ENCODE measurements around the gene TBXA2R.
"Not testable (repeated sequence)": the region's sequence is repeated elsewhere in the genome, so short reads cannot be mapped to it uniquely, and the experiment has no call there.

The TBXA2R gene

GRCh38 chr19:3605361-3605760 is 1.3 kb downstream of the TBXA2R start:
- no peak for DNase-seq (ENCODE audit: low spot score)

- no peak for DNase-seq (ENCODE audit: low spot score)
These were observed 1.7 kb downstream of the TBXA2R start for GRCh38 chr19:3604987-3605343.

- DNase-seq (ENCODE audit: low spot score): no peak
These were observed 2.3 kb downstream of the TBXA2R start for GRCh38 chr19:3604227-3604986.

- no peak for DNase-seq (ENCODE audit: low spot score)
These were observed 3.4 kb downstream of the TBXA2R start for GRCh38 chr19:3603121-3603811.

GRCh38 chr19:3601021-3601420 is 5.7 kb downstream of the TBXA2R start:
- no peak for DNase-seq (ENCODE audit: low spot score)

GRCh38 chr19:3599776-3600187 is 6.9 kb downstream of the TBXA2R start:
- no peak for DNase-seq (ENCODE audit: low spot score)

DNA sequence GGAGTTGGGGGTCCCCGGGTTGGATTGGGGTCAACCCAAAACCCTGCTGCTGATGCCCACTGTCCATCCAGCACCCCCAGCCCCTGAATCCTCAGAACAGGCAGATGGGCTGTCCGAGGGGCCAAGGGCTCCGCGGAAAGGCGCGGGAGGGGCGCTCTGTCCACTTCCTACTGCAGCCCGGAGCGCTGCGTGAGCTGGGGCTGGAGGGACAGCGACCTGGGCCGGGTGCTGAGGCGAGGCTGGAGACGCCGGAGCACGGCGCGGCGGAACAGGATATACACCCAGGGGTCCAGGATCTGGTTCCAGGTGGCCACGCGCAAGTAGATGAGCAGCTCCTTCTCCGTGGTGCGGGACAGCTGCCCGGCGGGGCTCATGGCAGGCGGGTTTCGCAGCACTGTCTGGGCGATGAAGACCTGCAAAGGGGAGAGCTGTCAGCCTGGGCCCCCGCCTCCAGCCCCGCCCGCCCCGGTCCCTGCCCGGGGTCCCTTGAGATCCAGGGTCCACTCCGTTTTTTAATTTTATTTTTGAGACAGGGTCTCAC is 11.1 kb downstream of the TBXA2R start:
- no peak for DNase-seq (ENCODE audit: low spot score)

GRCh38 chr19:3593156-3593555 is 13.5 kb downstream of the TBXA2R start:
- DNase-seq (ENCODE audit: low spot score): no peak

DNA sequence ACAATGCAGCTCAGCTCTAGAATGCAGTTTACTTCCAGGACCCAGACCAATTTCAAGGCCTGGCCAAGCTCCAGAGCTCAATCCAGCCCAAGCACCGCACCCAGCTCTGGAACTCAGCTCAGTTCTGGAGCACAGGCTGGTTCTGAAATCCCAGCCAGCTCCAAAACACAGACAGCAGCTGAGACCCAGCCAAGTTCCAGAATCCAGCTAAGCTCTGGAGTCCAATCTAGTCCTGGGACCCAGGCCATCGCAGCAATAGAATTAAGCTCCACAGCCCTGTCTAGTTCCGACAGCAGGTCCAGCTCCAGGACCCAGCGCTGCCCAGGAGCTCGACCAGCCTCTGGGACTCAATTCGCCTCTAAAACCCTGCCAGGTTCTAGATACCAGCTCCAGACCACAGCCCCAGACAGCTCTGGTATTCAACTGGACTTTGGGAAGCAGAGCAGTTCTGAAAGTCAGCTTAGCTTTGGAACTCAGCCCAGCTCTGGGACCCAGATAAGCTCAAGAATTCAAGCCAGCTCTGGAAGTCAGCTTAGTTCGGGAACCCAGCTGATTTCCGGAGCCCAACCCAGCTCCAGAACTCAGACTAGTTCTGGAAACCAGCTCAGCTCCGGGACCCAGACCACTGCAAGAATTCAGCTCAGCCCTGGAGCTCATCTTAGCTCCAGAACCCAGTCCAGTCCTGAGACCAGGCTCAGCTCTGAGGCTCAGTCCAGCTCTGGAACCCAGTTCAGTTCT is 14.6 kb downstream of the TBXA2R start:
- no peak for DNase-seq (ENCODE audit: low spot score)

GRCh38 chr19:3590991-3591659 is 15.6 kb downstream of the TBXA2R start:
- DNase-seq (ENCODE audit: low spot score): no peak

DNA sequence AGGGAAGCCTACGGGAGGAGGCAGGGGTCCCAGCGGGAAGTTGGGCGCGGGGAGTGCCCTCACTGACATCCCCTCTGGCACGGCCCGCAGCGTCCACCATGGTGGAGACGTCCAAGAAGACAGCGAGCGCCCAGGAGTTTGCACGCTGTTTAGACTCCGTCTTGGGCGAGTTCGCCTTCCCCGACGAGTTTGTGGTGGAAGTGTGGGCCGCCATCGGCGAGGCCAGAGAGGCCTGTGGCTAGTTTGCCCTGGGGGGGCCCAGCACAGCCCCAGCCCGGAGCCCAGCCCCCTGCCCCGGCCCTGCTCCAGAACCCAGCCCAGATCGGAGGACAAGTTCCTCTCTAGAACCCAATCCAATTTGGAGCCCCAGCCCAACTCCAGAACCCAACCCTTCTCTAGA is 16.7 kb downstream of the TBXA2R start:
- DNase-seq (ENCODE audit: low spot score): no peak

GRCh38 chr19:3589439-3589838 is 17.2 kb downstream of the TBXA2R start:
- no peak for DNase-seq (ENCODE audit: low spot score)

GRCh38 chr19:3586707-3587346 is 19.8 kb downstream of the TBXA2R start:
- no peak for DNase-seq (ENCODE audit: low spot score)

- no peak for DNase-seq (ENCODE audit: low spot score)
These were observed 20.5 kb downstream of the TBXA2R start for GRCh38 chr19:3586127-3586626.

DNA sequence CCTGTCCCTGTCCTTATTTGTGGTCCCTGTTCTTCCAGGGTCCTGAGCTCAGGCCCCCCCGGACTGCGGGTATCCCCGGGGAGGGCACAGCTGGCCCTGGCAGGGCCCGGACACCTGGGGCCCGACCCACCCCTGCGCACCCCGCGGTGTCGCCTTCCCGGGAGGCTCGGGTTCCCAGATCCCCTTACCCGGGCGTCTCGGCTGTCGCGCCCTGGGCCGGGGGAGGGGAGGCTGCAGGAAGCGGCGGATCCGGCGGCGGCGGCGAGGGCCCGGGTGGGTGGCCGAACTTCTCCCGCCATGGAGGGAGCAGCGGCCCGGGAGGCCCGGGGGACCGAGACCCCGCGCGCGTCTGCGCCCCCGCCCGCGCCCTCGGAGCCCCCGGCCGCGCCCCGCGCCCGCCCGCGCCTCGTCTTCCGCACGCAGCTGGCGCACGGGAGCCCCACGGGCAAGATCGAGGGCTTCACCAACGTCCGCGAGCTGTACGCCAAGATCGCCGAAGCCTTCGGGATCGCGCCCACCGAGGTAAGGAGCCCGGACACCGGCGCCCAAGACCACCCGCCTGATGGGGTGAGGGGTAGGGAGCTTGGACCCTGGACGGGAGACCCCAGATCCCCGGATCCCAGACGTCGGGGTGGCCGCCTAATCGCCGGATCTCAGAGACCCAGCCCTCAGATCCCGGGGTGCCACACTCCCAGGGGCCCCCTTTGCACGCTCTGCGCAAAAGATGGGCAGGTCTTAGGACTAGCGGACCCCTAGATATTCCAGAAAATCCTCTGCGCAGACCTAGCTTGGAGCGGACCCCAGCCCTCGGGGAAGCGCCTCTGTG is 21.2 kb downstream of the TBXA2R start, which contains the start of gene GIPC3:
Gene GIPC3 (plus strand): TSS at position 178 of the 826 bp plus-strand sequence. CDS start 120 bp downstream, at position 298.
- DNase-seq (ENCODE audit: low spot score): no peak

GRCh38 chr19:3584036-3584802 is 22.5 kb downstream of the TBXA2R start:
- not testable (repeated sequence) for DNase-seq (ENCODE audit: low spot score)

DNA sequence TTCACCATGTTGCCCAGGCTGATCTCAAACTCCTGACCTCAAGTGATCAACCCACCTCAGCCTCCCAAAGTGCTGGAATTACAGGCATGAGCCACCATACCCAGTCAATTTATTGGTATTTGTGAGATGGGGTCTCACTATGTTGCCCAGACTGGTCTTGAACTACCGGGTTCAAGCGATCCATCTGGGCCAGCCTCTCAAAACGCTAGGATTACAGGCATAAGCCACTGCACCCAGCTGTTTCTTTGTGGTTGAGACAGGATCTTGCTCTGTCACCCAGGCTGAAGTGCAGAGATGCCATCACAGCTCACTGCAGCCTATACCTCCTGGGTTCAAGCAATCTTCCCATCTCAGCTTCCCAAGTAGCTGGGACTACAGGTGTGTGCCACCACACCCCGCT is 24.9 kb downstream of the TBXA2R start:
- DNase-seq (ENCODE audit: low spot score): not testable (repeated sequence)

GRCh38 chr19:3580156-3580934 is 26.3 kb downstream of the TBXA2R start:
- peak; percentile 82 for DNase-seq (ENCODE audit: low spot score)

- no peak for DNase-seq (ENCODE audit: low spot score)
These were observed 28.3 kb downstream of the TBXA2R start for GRCh38 chr19:3578390-3578789.

All from RKO (cell line).